ENCODE results near the gene TSHZ2. TPM values are rescaled to one million over a fixed set of nuclear protein-coding genes. Genes with fewer than 3 reads are reported as not detected.
A peak's percentile ranks its signal among the peaks of the same experiment; 100 is the strongest.

Gene TSHZ2
- total and polyA plus RNA-seq, 9 of the 15 experiments (the other 6 are each of a cell fraction or from before 2014, with no cell fraction given): 0.03 to 0.20 (median 0.05) TPM; not detected in 4

- peak; percentile 67 for TF ChIP-seq ASH1L (IDR thresholded peaks at IDR 0.05; ENCODE audit: borderline replicate concordance, low read depth, partially characterized antibody)
- TF ChIP-seq FOSL1 (tag; conservative IDR thresholded peaks at IDR 0.05): peak; percentile 80
- peak; percentile 68; the same call in 1 of the 2 replicates for TF ChIP-seq CBX5 (IDR thresholded peaks at IDR 0.05; ENCODE audit: borderline replicate concordance, low read depth)
- peak; percentile 72 for TF ChIP-seq SPI1 (IDR thresholded peaks at IDR 0.05; ENCODE audit: borderline replicate concordance, low read depth, low read length)
- peak; percentile 99 for TF ChIP-seq DPF2 (IDR thresholded peaks at IDR 0.05)
- TF ChIP-seq SRSF9 (IDR thresholded peaks at IDR 0.05; ENCODE audit: borderline replicate concordance, low read depth, low read length): no peak
- peak; percentile 99 for TF ChIP-seq SOX6 (IDR thresholded peaks at IDR 0.05)
- peak; percentile 97 for TF ChIP-seq HMGN3 (IDR thresholded peaks at IDR 0.05; ENCODE audit: borderline replicate concordance, extremely low read depth, insufficient read length, low read depth, low read length)
- TF ChIP-seq SRSF1 (IDR thresholded peaks at IDR 0.05; ENCODE audit: low read depth, low read length): no peak
- TF ChIP-seq, protein P1, sequence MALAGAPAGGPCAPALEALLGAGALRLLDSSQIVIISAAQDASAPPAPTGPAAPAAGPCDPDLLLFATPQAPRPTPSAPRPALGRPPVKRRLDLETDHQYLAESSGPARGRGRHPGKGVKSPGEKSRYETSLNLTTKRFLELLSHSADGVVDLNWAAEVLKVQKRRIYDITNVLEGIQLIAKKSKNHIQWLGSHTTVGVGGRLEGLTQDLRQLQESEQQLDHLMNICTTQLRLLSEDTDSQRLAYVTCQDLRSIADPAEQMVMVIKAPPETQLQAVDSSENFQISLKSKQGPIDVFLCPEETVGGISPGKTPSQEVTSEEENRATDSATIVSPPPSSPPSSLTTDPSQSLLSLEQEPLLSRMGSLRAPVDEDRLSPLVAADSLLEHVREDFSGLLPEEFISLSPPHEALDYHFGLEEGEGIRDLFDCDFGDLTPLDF (CRISPR knock-in tag; IDR thresholded peaks at IDR 0.05): 0 out of 2 replicates have a peak, but pooled peaks have one; percentile 29
- TF ChIP-seq SP1 (CRISPR knock-in tag; IDR thresholded peaks at IDR 0.05): peak; percentile 42; the same call in 1 of the 2 replicates
- peak; percentile 36 to 68; a peak in 3 of 4 replicates for TF ChIP-seq FOXA3 (CRISPR knock-in tag; conservative IDR thresholded peaks at IDR 0.05 in 1 of 2, IDR thresholded peaks at IDR 0.05 in 1 of 2)
- peak; percentile 81 for TF ChIP-seq MEIS2 (IDR thresholded peaks at IDR 0.05; ENCODE audit: partially characterized antibody)
- TF ChIP-seq ETV1 (tag; conservative IDR thresholded peaks at IDR 0.05; ENCODE audit: low read depth): peak; percentile 99
- TF ChIP-seq NCOA4 (IDR thresholded peaks at IDR 0.05; ENCODE audit: partially characterized antibody): peak; percentile 95
- TF ChIP-seq HOMEZ (CRISPR knock-in tag; IDR thresholded peaks at IDR 0.05): no peak
- peak; percentile 46; the same call in 1 of the 2 replicates for TF ChIP-seq NR2C2 (CRISPR knock-in tag; IDR thresholded peaks at IDR 0.05)
- TF ChIP-seq NR2C2 (tag; IDR thresholded peaks at IDR 0.05): peak; percentile 50
Observed at GRCh38 chr20:53175135-53175780, 203.1 kb downstream of the TSHZ2 start (continued).
